Measurements from ENCODE around the gene KIAA0513. TPM values are rescaled to one million over a fixed set of nuclear protein-coding genes. Genes with fewer than 3 reads are reported as not detected.
"Not testable (repeated sequence)": the region's sequence is repeated elsewhere in the genome, so short reads cannot be mapped to it uniquely, and the experiment has no call there.

KIAA0513 gene
- total RNA-seq, 3 donors from 2014 or later: 31.9 to 36.5 (median 33.5) TPM

DNA sequence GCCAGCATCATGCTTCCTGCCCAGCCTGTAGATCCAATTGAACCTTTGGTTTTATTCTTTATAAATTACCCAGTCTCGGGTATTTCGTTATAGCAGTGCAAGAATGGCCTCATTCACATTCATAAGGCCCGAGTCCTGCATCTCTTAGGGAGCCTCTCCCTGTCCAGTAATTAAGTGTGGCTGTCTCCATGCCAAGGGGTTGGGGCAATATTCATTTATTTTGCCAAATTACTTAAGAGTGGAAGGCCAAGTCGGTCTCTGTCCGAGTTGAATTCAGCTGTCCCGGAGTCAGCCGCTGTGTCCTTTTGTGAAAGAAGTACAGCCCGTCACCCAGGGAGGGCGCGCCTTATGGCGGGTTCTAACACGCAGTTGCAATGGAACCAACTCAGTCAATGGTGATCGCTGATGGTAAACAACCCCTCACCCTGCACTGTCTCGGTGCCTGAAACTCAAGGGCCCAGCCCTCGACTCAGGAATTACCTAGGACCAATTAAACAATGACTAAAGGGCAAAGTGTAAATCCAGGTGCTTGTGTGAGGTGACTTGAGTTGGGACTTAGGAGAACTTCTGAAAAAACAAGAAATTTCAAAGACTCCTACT lies 22.2 kb downstream of the KIAA0513 start:
- Histone ChIP-seq H3K9me3 (no peaks in the 10 kb centered on the region), H3K4me3 (no peak overlapping the region), H3K36me3 (ENCODE audit: low read depth) (no peaks in the 10 kb centered on the region), H3K4me1 (ENCODE audit: low read depth) (peaks cover 32% of the 10 kb centered on the region)
- ATAC-seq (peak; percentile 17), DNase-seq (no peak)
- TF ChIP-seq, protein P1, sequence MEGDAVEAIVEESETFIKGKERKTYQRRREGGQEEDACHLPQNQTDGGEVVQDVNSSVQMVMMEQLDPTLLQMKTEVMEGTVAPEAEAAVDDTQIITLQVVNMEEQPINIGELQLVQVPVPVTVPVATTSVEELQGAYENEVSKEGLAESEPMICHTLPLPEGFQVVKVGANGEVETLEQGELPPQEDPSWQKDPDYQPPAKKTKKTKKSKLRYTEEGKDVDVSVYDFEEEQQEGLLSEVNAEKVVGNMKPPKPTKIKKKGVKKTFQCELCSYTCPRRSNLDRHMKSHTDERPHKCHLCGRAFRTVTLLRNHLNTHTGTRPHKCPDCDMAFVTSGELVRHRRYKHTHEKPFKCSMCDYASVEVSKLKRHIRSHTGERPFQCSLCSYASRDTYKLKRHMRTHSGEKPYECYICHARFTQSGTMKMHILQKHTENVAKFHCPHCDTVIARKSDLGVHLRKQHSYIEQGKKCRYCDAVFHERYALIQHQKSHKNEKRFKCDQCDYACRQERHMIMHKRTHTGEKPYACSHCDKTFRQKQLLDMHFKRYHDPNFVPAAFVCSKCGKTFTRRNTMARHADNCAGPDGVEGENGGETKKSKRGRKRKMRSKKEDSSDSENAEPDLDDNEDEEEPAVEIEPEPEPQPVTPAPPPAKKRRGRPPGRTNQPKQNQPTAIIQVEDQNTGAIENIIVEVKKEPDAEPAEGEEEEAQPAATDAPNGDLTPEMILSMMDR (IDR thresholded peaks at IDR 0.05): no peak
- intact Hi-C loops (cut with DNase I, micrococcal nuclease): no loop called here

DNA sequence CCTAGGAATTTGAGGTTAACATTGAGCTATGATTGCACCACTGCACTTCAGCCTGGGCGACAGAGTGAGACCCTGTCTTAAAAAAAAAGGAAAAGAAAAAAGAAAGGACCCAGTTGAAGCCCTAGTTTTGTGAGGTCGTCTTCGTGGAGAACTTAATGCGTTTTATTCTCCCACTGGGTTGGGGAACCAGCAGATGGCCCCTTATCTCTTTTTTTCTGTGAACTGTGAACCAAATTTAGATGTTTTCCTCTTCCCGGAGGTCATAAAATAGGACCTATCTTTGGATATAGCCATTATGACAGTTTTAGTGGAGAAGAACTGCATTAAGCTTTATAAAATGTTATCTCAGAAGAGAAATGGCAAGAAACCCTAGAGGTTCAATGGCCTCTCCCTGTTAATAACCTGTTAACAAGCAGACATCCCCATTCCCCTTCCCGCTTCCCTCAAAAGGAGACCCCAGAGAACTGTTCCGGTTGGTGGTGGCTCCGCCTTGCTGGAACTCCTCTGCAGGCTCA lies 23.5 kb downstream of the KIAA0513 start:
- Histone ChIP-seq H3K4me3 (no peak overlapping the region), H3K9me3 (no peaks in the 10 kb centered on the region), H3K36me3 (ENCODE audit: low read depth) (no peaks in the 10 kb centered on the region), H3K4me1 (ENCODE audit: low read depth) (peaks cover 42% of the 10 kb centered on the region)
- intact Hi-C loops (cut with DNase I, micrococcal nuclease): no loop called here
- ATAC-seq (no peak), DNase-seq (peak in 1 of 3 donors; percentile 17)
- TF ChIP-seq, protein P1 (IDR thresholded peaks at IDR 0.05): no peak

DNA sequence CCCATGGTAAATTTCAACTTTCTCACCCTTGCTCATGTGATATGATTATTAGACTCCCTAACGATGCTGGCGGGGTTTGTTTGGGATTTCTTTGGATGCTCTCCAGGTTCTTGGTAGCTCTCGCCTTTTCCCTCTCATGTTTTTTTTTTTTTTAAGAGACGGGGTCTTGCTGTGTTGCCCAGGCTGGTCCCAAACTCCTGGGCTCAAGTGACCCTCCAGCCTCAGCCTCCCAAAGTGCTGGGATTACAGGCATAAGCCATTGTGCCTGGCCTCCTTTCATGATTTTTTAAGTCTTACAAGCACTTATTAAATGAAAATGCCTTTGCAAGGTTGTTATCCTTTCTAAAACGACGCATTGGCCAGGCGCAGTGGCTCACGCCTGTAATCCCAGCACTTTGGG lies 24.1 kb downstream of the KIAA0513 start:
- no peak for DNase-seq
- H3K4me3 ChIP-seq: no peak overlapping the region
- peaks cover 42% of the 10 kb centered on the region for H3K4me1 ChIP-seq (ENCODE audit: low read depth)
- H3K36me3 ChIP-seq (ENCODE audit: low read depth): no peaks in the 10 kb centered on the region
- H3K9me3 ChIP-seq: no peaks in the 10 kb centered on the region
- ATAC-seq: no peak
- intact Hi-C loops (cut with DNase I, micrococcal nuclease): no loop called here
- TF ChIP-seq, protein P1 (IDR thresholded peaks at IDR 0.05): no peak

DNA sequence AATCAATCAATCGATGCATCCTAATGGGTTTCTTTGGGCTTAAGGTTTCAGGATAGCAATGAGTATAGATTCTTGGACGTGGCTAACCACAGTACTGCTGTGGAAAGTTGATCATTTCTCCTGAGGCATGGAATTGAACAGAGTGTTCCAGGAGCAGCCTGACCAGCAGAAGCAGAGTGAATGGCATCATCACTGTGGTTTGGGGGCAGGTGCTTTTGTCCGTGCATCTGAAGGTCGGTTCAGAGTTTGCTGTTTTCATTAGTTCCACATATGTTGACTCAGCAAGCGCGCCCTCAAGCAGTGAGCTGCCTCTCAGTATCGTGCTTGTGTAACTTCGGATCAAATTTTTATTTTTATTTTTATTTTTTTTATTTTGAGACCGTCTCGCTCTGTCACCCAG lies 24.9 kb downstream of the KIAA0513 start:
- intact Hi-C loops (cut with DNase I, micrococcal nuclease): no loop called here
- Histone ChIP-seq H3K9me3 (no peaks in the 10 kb centered on the region), H3K4me1 (ENCODE audit: low read depth) (peaks cover 45% of the 10 kb centered on the region), H3K36me3 (ENCODE audit: low read depth) (no peaks in the 10 kb centered on the region), H3K4me3 (no peak overlapping the region)
- DNase-seq (peak in 1 of 3 donors; percentile 8), ATAC-seq (no peak)
- TF ChIP-seq, protein P1 (IDR thresholded peaks at IDR 0.05): no peak

DNA sequence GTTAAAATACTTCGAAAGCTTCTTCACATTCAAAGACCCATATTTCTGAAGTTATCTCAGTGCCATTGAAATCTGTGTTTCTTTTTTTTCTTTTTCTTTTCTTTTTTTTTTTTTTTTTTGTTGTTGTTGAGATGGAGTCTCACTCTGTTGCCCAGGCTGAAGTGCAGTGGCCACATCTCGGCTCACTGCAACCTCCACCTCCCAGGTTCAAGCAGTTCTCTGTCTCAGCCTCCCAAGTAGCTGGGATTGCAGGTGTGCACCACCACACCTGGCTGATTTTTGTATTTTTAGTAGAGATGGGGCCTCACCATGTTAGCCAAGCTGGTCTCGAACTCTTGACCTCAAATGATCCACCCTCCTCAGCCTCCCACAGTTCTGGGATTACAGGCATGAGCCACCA lies 26.7 kb downstream of the KIAA0513 start:
- DNase-seq: peak in 1 of 3 donors; percentile 22
- ATAC-seq; H3K9me3 ChIP-seq; intact Hi-C loops (cut with DNase I, micrococcal nuclease); H3K4me3 ChIP-seq; H3K36me3 ChIP-seq (ENCODE audit: low read depth): not testable (repeated sequence)
- H3K4me1 ChIP-seq (ENCODE audit: low read depth): peaks cover 31% of the 10 kb centered on the region

DNA sequence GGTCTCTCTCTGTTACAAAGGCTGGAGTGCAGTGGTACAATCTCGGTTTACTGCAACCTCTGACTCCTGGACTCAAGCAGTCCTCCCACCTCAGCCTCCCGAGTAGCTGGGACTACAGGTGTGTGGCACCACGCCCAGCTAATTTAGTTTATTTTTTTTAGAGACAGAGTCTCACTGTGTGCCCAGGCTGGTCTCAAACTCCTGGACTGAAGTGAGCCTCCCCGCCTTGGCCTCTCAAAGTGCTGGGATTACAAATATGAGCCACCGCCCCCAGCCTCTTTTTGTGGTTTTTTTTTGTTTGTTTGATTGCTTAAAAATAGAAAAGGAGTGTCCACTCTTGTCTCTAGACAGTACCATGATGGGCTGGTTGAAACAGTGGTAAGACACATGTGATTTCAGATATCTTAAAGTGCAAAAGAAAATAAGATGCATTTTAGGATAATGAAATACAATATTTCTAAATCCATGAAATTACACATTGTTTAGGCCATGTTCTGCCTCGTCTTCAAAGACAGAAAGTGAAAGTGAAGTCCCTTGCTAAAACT lies 27.4 kb downstream of the KIAA0513 start:
- no peak for ATAC-seq

More for the DNA sequence above, 27.4 kb downstream of the KIAA0513 start:
- intact Hi-C loops (cut with DNase I, micrococcal nuclease): no loop called here
- peak in 1 of 3 donors; percentile 21 for DNase-seq
- TF ChIP-seq, protein P1 (IDR thresholded peaks at IDR 0.05): no peak
- Histone ChIP-seq H3K36me3 (ENCODE audit: low read depth) (no peaks in the 10 kb centered on the region), H3K4me1 (ENCODE audit: low read depth) (peaks cover 27% of the 10 kb centered on the region), H3K9me3 (no peaks in the 10 kb centered on the region), H3K4me3 (no peak overlapping the region)

All from mucosa of descending colon (tissue), 3 donors.